ENCODE results near the gene VWA7. TPM values are rescaled to one million over a fixed set of nuclear protein-coding genes. Genes with fewer than 3 reads are reported as not detected.

VWA7 gene
- polyA plus RNA-seq, 1 of the 3 experiments (the other 2 are of a cell fraction): 0.56 TPM

- Histone ChIP-seq H3K4me2 (peak within 1 kb of the TSS; percentile 72), H3K9me3 (no peaks in the 10 kb centered on the region), H3K4me3 (ENCODE audit: low read depth in 2 of 2, low read length in 1 of 2) (peak within 1 kb of the TSS; percentile 64 to 73), H3K36me3 (replicated peaks in 1 of 2; ENCODE audit: control insufficient read depth in 1 of 2, insufficient read depth in 2 of 2, low read length in 1 of 2) (peaks cover 0 to 6% of the 10 kb centered on the region in 2 experiments), H4K20me1 (ENCODE audit: insufficient read depth) (no peaks in the 10 kb centered on the region), H3K27me3 (ENCODE audit: insufficient read depth) (no peaks in the 10 kb centered on the region), H3K27ac (ENCODE audit: low read depth in 2 of 2, low read length in 1 of 2) (peak within 1 kb of the TSS; percentile 79 to 80), H3K9me2 (no peaks in the 10 kb centered on the region), H3K79me2 (ENCODE audit: insufficient read depth) (peaks cover 41% of the 10 kb centered on the region), H3K9ac (peak within 1 kb of the TSS; percentile 77), H2AFZ (ENCODE audit: low read depth) (peak within 1 kb of the TSS; percentile 83), H3F3A (replicated peaks; ENCODE audit: insufficient read depth) (peaks cover 11% of the 10 kb centered on the region), H3K4me1 (ENCODE audit: control insufficient read depth in 1 of 2, insufficient read depth in 2 of 2, low read depth in 1 of 2, low read length in 1 of 2) (peaks cover 5% of the 10 kb centered on the region in 2 experiments; a peak in 2 of 4 replicates)
- ChIA-PET POLR2A (interaction anchor here (0.8 to 2.3 kb wide), 10 partner anchors 9 to 142 kb away, joined by 3 to 24 read pairs (median 6); partner anchors contain the start of genes DDAH2, GPANK1, HSPA1A and HSPA1B), CTCF (interaction anchor here (0.6 to 4.4 kb wide), 9 partner anchors 9 to 196 kb away, joined by 3 to 37 read pairs (median 5); partner anchors contain the start of genes DDAH2, MSH5 and VARS1)
- peak; percentile 99 for DNase-seq
- WGBS (ENCODE audit: low lambda C conversion rate): 0% methylated on average over 10 of the region's 51 CpGs
- TF ChIP-seq NFIC (IDR thresholded peaks at IDR 0.05; ENCODE audit: borderline replicate concordance) (no peak), EP300 (IDR thresholded peaks at IDR 0.05; ENCODE audit: borderline replicate concordance in 1 of 2, low read depth in 1 of 2, low read length in 1 of 2) (no peak), FOSL2 (IDR thresholded peaks at IDR 0.05; ENCODE audit: borderline replicate concordance, low read depth) (no peak), FOXM1 (IDR thresholded peaks at IDR 0.05; ENCODE audit: low read depth) (no peak), GATA2 (CRISPR knock-in tag; IDR thresholded peaks at IDR 0.05) (no peak), SMC3 (IDR thresholded peaks at IDR 0.05; ENCODE audit: low read depth, low read length) (peak; percentile 11; the same call in 1 of the 2 replicates), RCOR1 (IDR thresholded peaks at IDR 0.05; ENCODE audit: low read length) (no peak), TEAD4 (IDR thresholded peaks at IDR 0.05; ENCODE audit: borderline replicate concordance, insufficient read depth) (no peak), MXI1 (IDR thresholded peaks at IDR 0.05; ENCODE audit: low read depth, low read length) (peak; percentile 76), RFX5 (IDR thresholded peaks at IDR 0.05; ENCODE audit: low read length) (no peak), CTCF (IDR thresholded peaks at IDR 0.05) (peak; percentile 46), FOXJ3 (CRISPR knock-in tag; IDR thresholded peaks at IDR 0.05) (no peak), GABPA (IDR thresholded peaks at IDR 0.05; ENCODE audit: low read depth) (peak; percentile 46), ZBTB33 (IDR thresholded peaks at IDR 0.05; ENCODE audit: borderline replicate concordance, low read depth) (no peak), TCF12 (IDR thresholded peaks at IDR 0.05) (no peak; the same call in 1 of the 2 replicates), TAF1 (IDR thresholded peaks at IDR 0.05; ENCODE audit: borderline replicate concordance, low read depth, low read length) (peak; percentile 59), POLR2AphosphoS5 (IDR thresholded peaks at IDR 0.05; ENCODE audit: low read depth, low read length) (peak; percentile 85; the same call in 1 of the 2 replicates), ELF1 (IDR thresholded peaks at IDR 0.05) (peak; percentile 53; the same call in 1 of the 2 replicates), MAX (IDR thresholded peaks at IDR 0.05; ENCODE audit: low read depth) (peak; percentile 79; the same call in 1 of the 2 replicates), IRF3 (IDR thresholded peaks at IDR 0.05; ENCODE audit: low read depth, low read length) (no peak), MEF2A (IDR thresholded peaks at IDR 0.05; ENCODE audit: borderline replicate concordance, low read depth) (no peak), EZH2phosphoT487 (IDR thresholded peaks at IDR 0.05; ENCODE audit: borderline replicate concordance, low read depth) (no peak), RXRA (IDR thresholded peaks at IDR 0.05; ENCODE audit: borderline replicate concordance, low read depth) (no peak), SIN3A (IDR thresholded peaks at IDR 0.05; ENCODE audit: borderline replicate concordance, low read depth, low read length) (peak; percentile 77; the same call in 1 of the 2 replicates), PBX3 (IDR thresholded peaks at IDR 0.05) (no peak), USF1 (IDR thresholded peaks at IDR 0.05; ENCODE audit: borderline replicate concordance, low read depth) (no peak)
Observed at GRCh38 chr6:31806470-31807272, 29.5 kb upstream of the VWA7 start, which contains the start of gene LSM2. Gene LSM2, minus strand, starts transcription at chr6:31806966. Its CDS starts 209 bp downstream, at chr6:31806757.

Measured in SK-N-SH (cell line).